H1 (cell line): ENCODE results near the gene HOXD11. TPM values are rescaled to one million over a fixed set of nuclear protein-coding genes. Genes with fewer than 3 reads are reported as not detected.
A peak's percentile ranks its signal among the peaks of the same experiment; 100 is the strongest.

Source experiments
- CTCF ChIA-PET: fragments of 300-600 bp; sonication (Branson Sonifier 250); formaldehyde crosslinking; loops from one replicate; lab custom pipeline; 2021; ENCODE audit not compliant: partially characterized antibody; lab: Charles Lee
- POLR2A ChIA-PET: fragments of 300-600 bp; sonication (Branson Sonifier 250); formaldehyde crosslinking; loops from one replicate; lab custom pipeline; 2021; ENCODE audit warnings: inconsistent platforms; ENCODE audit not compliant: partially characterized antibody; lab: Charles Lee
- DNase-seq, 2 experiments: peaks; one replicate each; pipeline versions ENCODE4 v3.0.0 to v3.0.0-alpha.2; 2010 to 2022; ENCODE audit warnings: low spot score in 2 of 2, low read depth in 1 of 2, mixed read lengths in 1 of 2
- FAIRE-seq: peaks from 2 replicates; lab custom pipeline; 2011; peaks lifted over from hg19 to GRCh38; lab: Jason Lieb, UNC
- H2AFZ ChIP-seq: 2 replicates; pipeline ENCODE4 v1.8.1; 2012; ENCODE audit warnings: low read length, inconsistent platforms
- H2AK5ac ChIP-seq: 2 replicates; pipeline ENCODE4 v1.6.1; 2013; ENCODE audit warnings: low read depth, low read length
- H2BK120ac ChIP-seq: replicated peaks from 2 replicates; pipeline ENCODE3; 2013; ENCODE audit warnings: low read depth, low read length, inconsistent platforms
- H2BK12ac ChIP-seq: 2 replicates; pipeline ENCODE4 v1.6.1; 2013; ENCODE audit warnings: low read depth, low read length
- H2BK15ac ChIP-seq: 2 replicates; pipeline ENCODE4 v1.6.1; 2013; ENCODE audit warnings: low read length
- H2BK20ac ChIP-seq: 2 replicates; pipeline ENCODE4 v1.6.1; 2013; ENCODE audit warnings: low read length
- H2BK5ac ChIP-seq: 2 replicates; pipeline ENCODE4 v1.6.1; 2013; ENCODE audit warnings: low read depth, low read length
- H3K14ac ChIP-seq: 2 replicates; pipeline ENCODE4 v1.6.1; 2013; ENCODE audit warnings: inconsistent platforms; ENCODE audit not compliant: insufficient read length
- H3K18ac ChIP-seq: 2 replicates; pipeline ENCODE4 v1.6.1; 2013; ENCODE audit warnings: low read length; ENCODE audit errors: extremely low read depth
- H3K23ac ChIP-seq: 2 replicates; pipeline ENCODE4 v1.6.1; 2013; ENCODE audit warnings: inconsistent platforms; ENCODE audit not compliant: insufficient read length
- H3K23me2 ChIP-seq: 2 replicates; pipeline ENCODE4 v1.6.1; 2013; ENCODE audit warnings: low read depth, low read length
- H3K27ac ChIP-seq: 2 replicates; pipeline ENCODE4 v1.6.1; 2011; ENCODE audit warnings: low read depth, low read length, inconsistent platforms
- H3K27me3 ChIP-seq, 4 experiments: replicated peaks in 1 of 4; 1 replicate in 1 of 4; 2 replicates in 3 of 4; pipeline versions ENCODE4 v1.6.1 to v1.8.1; 2011 to 2013; ENCODE audit warnings: low read length in 3 of 4, mild to moderate bottlenecking in 3 of 4, inconsistent platforms in 2 of 4, mixed read lengths in 2 of 4, moderate library complexity in 1 of 4; ENCODE audit not compliant: control insufficient read depth in 3 of 4, insufficient read depth in 3 of 4; ENCODE audit errors: extremely low read depth in 1 of 4
- H3K36me3 ChIP-seq, 4 experiments: 2 replicates each; pipeline versions ENCODE4 v1.6.1 to v1.8.1; 2011 to 2013; ENCODE audit warnings: mild to moderate bottlenecking in 4 of 4, low read length in 3 of 4, moderate library complexity in 2 of 4, control low read depth in 1 of 4, inconsistent platforms in 1 of 4; ENCODE audit not compliant: insufficient read depth in 4 of 4, control insufficient read depth in 2 of 4
- H3K4ac ChIP-seq: replicated peaks from 2 replicates; pipeline ENCODE3; 2013; ENCODE audit warnings: low read length, low read depth, mixed read lengths, inconsistent platforms; ENCODE audit not compliant: insufficient read length
- H3K4me1 ChIP-seq, 4 experiments: replicated peaks in 1 of 4; 1 replicate in 1 of 4; 2 replicates in 3 of 4; pipeline versions ENCODE4 v1.6.1 to v1.8.1; 2011 to 2013; ENCODE audit warnings: low read length in 3 of 4, inconsistent platforms in 2 of 4, mixed read lengths in 1 of 4; ENCODE audit not compliant: insufficient read depth in 4 of 4, control insufficient read depth in 3 of 4
- H3K4me2 ChIP-seq, 2 experiments: 2 replicates each; pipeline versions ENCODE4 v1.6.1 to v1.8.1; 2011 to 2013; ENCODE audit warnings: low read depth in 2 of 2, low read length in 2 of 2, control low read depth in 1 of 2, inconsistent platforms in 1 of 2, mild to moderate bottlenecking in 1 of 2; ENCODE audit not compliant: insufficient read depth in 1 of 2
- H3K4me3 ChIP-seq, 4 experiments: fragments of 200-600, 300-600 bp in 1 of 4; sonication (generic), shearing (Covaris generic), sonication (Bioruptor Twin) in 1 of 4; 2 replicates each; pipeline versions ENCODE4 v1.5.1 to v1.8.1; 2011 to 2016; ENCODE audit warnings: low read length in 4 of 4, low read depth in 3 of 4, control low read depth in 2 of 4, inconsistent platforms in 2 of 4, mild to moderate bottlenecking in 2 of 4, mixed read lengths in 1 of 4, moderate library complexity in 1 of 4; ENCODE audit not compliant: insufficient read depth in 2 of 4; ENCODE audit errors: extremely low read depth in 1 of 4
- H3K56ac ChIP-seq: replicated peaks from 2 replicates; pipeline ENCODE3; 2013; ENCODE audit warnings: low read depth, mild to moderate bottlenecking, mixed read lengths, low read length, inconsistent platforms; ENCODE audit not compliant: insufficient read length
- H3K79me1 ChIP-seq: 2 replicates; pipeline ENCODE4 v1.6.1; 2013; ENCODE audit warnings: low read depth, low read length, control low read depth
- H3K79me2 ChIP-seq, 2 experiments: 2 replicates each; pipeline versions ENCODE4 v1.6.1 to v1.8.1; 2012 to 2013; ENCODE audit warnings: low read length in 2 of 2, mild to moderate bottlenecking in 2 of 2, inconsistent platforms in 1 of 2; ENCODE audit not compliant: insufficient read depth in 2 of 2, control insufficient read depth in 1 of 2
- H3K9ac ChIP-seq, 4 experiments: replicated peaks in 1 of 4; 1 replicate in 1 of 4; 2 replicates in 3 of 4; pipeline versions ENCODE4 v1.6.1 to v1.8.1; 2011 to 2013; ENCODE audit warnings: low read depth in 3 of 4, low read length in 3 of 4, control low read depth in 2 of 4, mild to moderate bottlenecking in 2 of 4, moderate library complexity in 2 of 4, inconsistent platforms in 1 of 4; ENCODE audit errors: extremely low read depth in 1 of 4
- H3K9me3 ChIP-seq, 2 experiments: 2 replicates each; pipeline versions ENCODE4 v1.6.1 to v1.8.1; 2012 to 2013; ENCODE audit warnings: mild to moderate bottlenecking in 2 of 2, moderate library complexity in 2 of 2, control low read depth in 1 of 2, inconsistent platforms in 1 of 2, low read depth in 1 of 2, low read length in 1 of 2, mixed read lengths in 1 of 2; ENCODE audit not compliant: insufficient read depth in 2 of 2
- H4K20me1 ChIP-seq, 2 experiments: replicated peaks in 1 of 2; 2 replicates each; pipeline versions ENCODE3 to v1.8.1; 2011 to 2013; ENCODE audit warnings: inconsistent platforms in 2 of 2, low read length in 2 of 2, mild to moderate bottlenecking in 1 of 2; ENCODE audit not compliant: insufficient read depth in 2 of 2, control insufficient read depth in 1 of 2
- H4K5ac ChIP-seq: 2 replicates; pipeline ENCODE4 v1.6.1; 2013; ENCODE audit warnings: low read length, low read depth, mixed read lengths, inconsistent platforms; ENCODE audit not compliant: insufficient read length
- H4K8ac ChIP-seq: 2 replicates; pipeline ENCODE4 v1.8.0; 2013; ENCODE audit warnings: mild to moderate bottlenecking, moderate library complexity, low read length, inconsistent platforms; ENCODE audit not compliant: insufficient read depth; ENCODE audit errors: extremely low read depth
- H4K91ac ChIP-seq: replicated peaks from 2 replicates; pipeline ENCODE3; 2013; ENCODE audit warnings: low read length, mixed read lengths, inconsistent platforms; ENCODE audit not compliant: insufficient read length
- EZH2 ChIP-seq: fragments of 200-600 bp; sonication (generic); IDR thresholded peaks from 2 replicates; pipeline ENCODE4 v1.7.1; 2012; ENCODE audit warnings: low read depth, mild to moderate bottlenecking, moderate library complexity, low read length, inconsistent platforms; ENCODE audit not compliant: severe bottlenecking
- SAP30 ChIP-seq: fragments of 300-600 bp; sonication (generic); IDR thresholded peaks from 2 replicates; pipeline ENCODE4 v1.7.1; 2012; ENCODE audit warnings: low read length, moderate library complexity, mild to moderate bottlenecking, inconsistent platforms; ENCODE audit not compliant: insufficient read depth, insufficient replicate concordance
- SUZ12 ChIP-seq: fragments of 200-600 bp; sonication (generic); IDR thresholded peaks from 2 replicates; pipeline ENCODE4 v1.6.1; 2012; ENCODE audit warnings: mild to moderate bottlenecking, inconsistent platforms, low read length, moderate library complexity, mixed read lengths
- polyA plus RNA-seq, 7 experiments: library from polyadenylated mRNA; depleted of rRNA in 3 of 7; stranded (reverse) in 5 of 7; unstranded in 2 of 7; fragments of >200 nt in 5 of 7; fragments of 200-250 nt in 2 of 7; gene quantifications; 1 replicate in 5 of 7; 2 replicates in 1 of 7; 4 replicates in 1 of 7; pipeline versions ENCODE4 v1.2.1 to v1.2.3, GENCODE V29; 2011 to 2013; ENCODE audit warnings: missing spikeins in 2 of 7, mixed read lengths in 2 of 7
- total RNA-seq: library from RNA; stranded (reverse); fragmentation: NEBNext Ultra II Directional; extraction: Animal tissue kit (Norgen Biotek cat#: 25700); gene quantifications from 2 replicates; pipeline ENCODE4 v1.2.1, GENCODE V29; 2021

Gene HOXD11
- total and polyA plus RNA-seq, 2 of the 8 experiments (the other 6 are each of a cell fraction or from before 2014, with no cell fraction given), result not detected

DNA sequence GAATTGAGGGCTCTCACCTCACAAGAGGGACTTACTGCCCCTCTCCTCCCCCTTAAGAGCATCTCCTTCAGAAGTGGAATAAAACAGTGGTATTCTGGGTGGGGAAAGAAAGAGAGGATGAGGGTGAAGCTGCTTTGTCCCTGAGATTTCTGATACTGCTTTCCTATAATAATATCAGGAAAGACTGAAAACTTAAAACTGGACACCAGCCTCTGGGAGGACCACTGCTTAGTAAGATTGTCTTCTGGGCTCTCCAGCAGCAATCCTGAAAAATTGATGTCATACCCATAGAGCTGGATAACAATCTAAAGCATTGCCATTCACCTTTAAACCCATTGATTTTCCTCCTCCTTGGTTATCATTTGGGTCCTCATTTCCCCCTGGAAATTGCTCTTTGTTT, 39.6 kb downstream of the HOXD11 start:
- Histone ChIP-seq H3K18ac (no peak overlapping the region), H2BK20ac (no peak overlapping the region), H3K56ac (no peak overlapping the region), H3K79me1 (no peaks in the 10 kb centered on the region), H2AK5ac (no peak overlapping the region), H2BK12ac (no peak overlapping the region), H2AFZ (no peak overlapping the region), H3K79me2 (no peaks in the 10 kb centered on the region), H4K8ac (no peak overlapping the region), H4K20me1 (peaks cover 17 to 27% of the 10 kb centered on the region in 2 experiments), H3K4me1 (peaks cover 0 to 6% (median under 1%) of the 10 kb centered on the region in 4 experiments; a peak in 2 of 7 replicates), H2BK120ac (no peak overlapping the region), H3K27me3 (peaks cover 93 to 100% (median 99%) of the 10 kb centered on the region in 4 experiments), H2BK15ac (no peak overlapping the region), H3K14ac (no peak overlapping the region), H2BK5ac (no peak overlapping the region), H3K9ac (no peak overlapping the region), H3K36me3 (peaks cover 0 to 8% (median 0%) of the 10 kb centered on the region in 4 experiments; a peak in 1 of 8 replicates), H3K23me2 (peaks cover 2% of the 10 kb centered on the region; the same call in 1 of the 2 replicates), H3K23ac (no peak overlapping the region), H3K4me3 (no peak overlapping the region), H4K91ac (no peak overlapping the region), H3K9me3 (no peaks in the 10 kb centered on the region; a peak in 1 of 4 replicates), H3K4ac (no peak overlapping the region), H4K5ac (no peak overlapping the region), H3K4me2 (no peak overlapping the region), H3K27ac (no peak overlapping the region)
- ChIA-PET POLR2A (interaction anchor here (0.6 kb wide), 1 partner anchor 43 kb away, joined by 3 read pairs; no protein-coding TSS in a partner anchor), CTCF (interaction anchor here (0.7 to 9.2 kb wide), 6 partner anchors 15 to 492 kb away, joined by 3 to 119 read pairs (median 4); no protein-coding TSS in a partner anchor)
- no peak for FAIRE-seq
- TF ChIP-seq EZH2 (peak; percentile 64), SUZ12 (peak; percentile 55; the same call in 1 of the 2 replicates), SAP30 (no peak)
- DNase-seq, result no peak
